ENCODE data around the gene GNB5. TPM values are rescaled to one million over a fixed set of nuclear protein-coding genes. Genes with fewer than 3 reads are reported as not detected.
"Not testable (repeated sequence)": the region's sequence is repeated elsewhere in the genome, so short reads cannot be mapped to it uniquely, and the experiment has no call there.

GNB5 gene
- total RNA-seq, 2 donors from 2014 or later, result 20.5 to 24.1 TPM

DNA sequence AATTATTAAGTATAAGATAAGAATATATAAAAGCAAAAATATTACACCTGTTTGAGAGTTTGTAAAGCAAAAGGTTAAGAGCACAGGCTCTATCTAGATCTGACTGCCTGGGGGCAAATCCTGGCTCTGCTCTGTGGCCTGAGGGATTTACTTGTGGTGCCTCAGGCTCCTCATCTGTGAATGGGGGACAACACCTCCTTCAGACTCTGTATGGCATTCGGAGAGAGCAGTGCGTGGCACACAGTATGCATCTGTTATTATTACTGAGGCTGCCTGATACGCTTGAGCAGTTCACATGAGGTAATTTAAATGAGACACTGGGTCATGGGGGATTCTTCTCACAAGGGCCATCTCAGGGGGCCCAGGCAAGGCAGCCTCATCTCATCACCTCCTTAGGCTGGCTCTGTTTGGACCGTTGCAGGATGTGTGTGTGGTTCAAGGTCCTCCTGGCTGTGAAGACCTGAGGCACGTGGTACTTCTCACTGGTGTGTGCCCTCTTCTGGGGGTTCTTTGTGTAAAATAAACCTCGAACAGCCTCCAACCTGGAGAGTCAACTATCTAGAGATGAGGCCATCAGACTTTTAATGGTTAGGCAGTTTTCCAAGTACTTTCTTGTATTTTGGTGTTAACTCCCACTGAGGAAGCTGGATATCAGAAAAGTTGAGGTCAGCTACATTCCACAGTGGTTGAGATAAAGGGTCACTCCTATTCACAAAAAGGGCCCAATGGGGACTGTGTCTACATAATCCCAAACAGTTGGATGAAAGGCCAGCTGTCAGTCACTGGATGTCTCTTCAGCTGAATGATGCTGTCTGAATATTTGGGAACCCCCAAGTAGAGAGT, 9.0 kb downstream of the GNB5 start:
- no peaks in the 10 kb centered on the region for H3K9me3 Mint-ChIP-seq
- DNase-seq (ENCODE audit: low spot score in 2 of 2) (no peak), ATAC-seq (no peak)
- no peaks in the 10 kb centered on the region for H3K36me3 Mint-ChIP-seq
- no peak overlapping the region for H3K27ac Mint-ChIP-seq

DNA sequence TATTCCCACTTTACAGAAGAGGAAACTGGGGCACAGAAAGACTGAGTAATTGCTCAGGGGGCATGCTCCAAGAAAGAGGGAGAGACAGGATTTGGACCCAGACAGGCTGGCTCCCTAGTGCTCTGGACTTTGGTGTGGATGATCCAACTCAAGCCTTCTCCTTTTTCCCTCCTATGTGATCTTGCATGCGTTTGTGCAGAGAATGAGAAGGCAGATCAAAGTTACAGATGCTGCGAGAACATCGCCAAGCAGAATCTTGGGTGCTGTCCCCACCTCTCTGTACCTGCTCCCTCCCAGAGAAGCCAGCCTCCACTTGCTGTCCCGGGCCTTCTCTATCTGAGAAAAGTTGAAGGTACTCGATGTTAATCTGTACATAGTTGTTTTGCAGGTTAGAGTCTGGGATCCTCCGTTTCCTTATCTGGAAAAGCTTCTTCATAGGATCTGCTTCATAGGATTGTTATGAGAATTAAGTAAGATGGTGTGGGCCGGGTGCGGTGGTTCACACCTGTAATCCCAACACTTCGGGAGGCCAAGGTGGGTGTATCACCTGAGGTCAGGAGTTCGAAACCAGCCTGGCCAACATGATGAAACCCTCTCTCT, 10.2 kb downstream of the GNB5 start:
- Mint-ChIP-seq H3K36me3 (no peaks in the 10 kb centered on the region), H3K9me3 (no peaks in the 10 kb centered on the region), H3K27ac (peak overlapping the region; percentile 25 to 87)
- DNase-seq (ENCODE audit: low spot score in 2 of 2) (no peak), ATAC-seq (no peak)

DNA sequence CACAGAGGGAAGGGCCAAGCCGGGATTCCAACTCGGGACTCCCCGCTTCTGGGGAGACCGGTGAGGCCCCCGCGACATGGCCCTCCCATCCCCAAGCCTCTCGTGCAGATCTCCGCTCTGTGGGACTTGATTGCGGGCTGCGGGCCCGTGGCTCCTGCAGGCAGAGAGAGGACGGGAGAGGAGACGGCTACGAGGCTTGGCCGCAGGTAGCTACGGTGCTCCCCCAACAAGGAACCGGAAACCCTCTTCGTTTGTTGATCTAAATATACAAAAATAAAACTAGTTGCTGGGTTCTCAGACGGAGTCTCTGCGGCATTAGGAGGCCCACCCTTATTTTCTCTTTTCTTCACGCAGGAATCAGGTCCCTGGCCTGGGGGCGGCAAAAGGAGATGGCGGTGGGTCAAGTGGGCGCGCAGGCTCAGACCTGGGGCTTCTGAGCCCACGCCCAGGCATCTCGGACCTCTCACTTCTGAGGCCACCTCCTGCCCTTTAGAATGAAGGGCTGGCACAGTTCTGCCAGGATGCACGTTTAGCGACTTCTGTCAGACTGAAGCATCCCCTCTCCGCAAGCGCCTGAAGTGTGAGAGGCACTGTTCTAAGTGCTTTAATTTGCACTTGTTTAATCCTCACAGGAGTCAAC, 10.9 kb downstream of the GNB5 start:
- H3K36me3 Mint-ChIP-seq, result no peaks in the 10 kb centered on the region
- H3K9me3 Mint-ChIP-seq, result no peaks in the 10 kb centered on the region
- ATAC-seq, result peak; percentile 9 to 39
- peak in 1 of 2 donors; percentile 36 for DNase-seq (ENCODE audit: low spot score in 2 of 2)
- peak overlapping the region; percentile 87 to 89 for H3K27ac Mint-ChIP-seq

DNA sequence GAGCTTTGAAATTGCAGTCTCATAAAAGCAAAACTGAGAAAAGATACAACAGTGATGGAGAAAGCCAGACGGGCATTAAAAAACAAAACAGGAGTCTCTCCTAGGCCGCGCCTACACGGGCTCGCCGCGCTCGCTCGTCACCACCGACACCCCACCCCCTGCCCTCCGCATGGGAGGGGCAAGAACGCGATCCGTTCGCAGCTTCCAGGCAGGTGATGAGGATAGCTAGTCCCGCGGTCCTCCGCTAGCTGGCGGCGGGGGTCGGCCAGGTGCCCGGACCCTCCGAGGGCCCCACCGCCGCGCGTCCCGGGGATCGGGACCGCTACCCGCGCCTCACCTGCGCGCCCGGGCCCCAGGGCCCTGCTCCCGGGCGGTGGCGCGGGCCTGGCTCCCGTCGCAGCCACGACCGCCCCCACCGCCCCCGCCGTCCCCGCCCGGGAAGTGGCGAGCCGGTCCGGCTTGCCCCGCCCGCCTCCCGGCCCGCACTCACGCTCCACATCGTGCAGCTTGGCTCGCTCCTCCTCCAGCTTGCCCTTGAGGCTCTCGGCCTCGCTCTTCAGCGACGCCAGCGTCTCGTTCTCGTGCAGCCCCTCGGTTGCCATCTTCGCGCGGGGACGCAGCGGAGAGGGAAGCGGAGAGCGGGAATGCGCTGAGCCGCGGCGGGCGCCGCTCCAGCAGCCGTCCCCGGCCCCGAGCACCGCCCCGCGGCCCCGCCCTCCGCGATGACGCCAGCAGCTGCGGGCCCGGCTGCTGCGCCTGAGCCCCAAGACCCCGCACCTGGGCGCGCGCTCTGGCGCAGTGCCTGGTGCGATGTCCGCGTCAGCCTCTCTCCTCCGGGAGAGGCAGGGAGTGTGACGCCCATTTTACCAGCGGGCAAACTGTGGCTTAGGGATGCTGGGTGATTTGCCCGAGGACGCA, 11.7 kb downstream of the GNB5 start:
- no peaks in the 10 kb centered on the region for H3K9me3 Mint-ChIP-seq
- peak overlapping the region; percentile 87 to 95 for H3K27ac Mint-ChIP-seq
- peak; percentile 87 to 90 for ATAC-seq
- DNase-seq (ENCODE audit: low spot score in 2 of 2), result peak; percentile 82 to 85
- H3K36me3 Mint-ChIP-seq, result no peaks in the 10 kb centered on the region

DNA sequence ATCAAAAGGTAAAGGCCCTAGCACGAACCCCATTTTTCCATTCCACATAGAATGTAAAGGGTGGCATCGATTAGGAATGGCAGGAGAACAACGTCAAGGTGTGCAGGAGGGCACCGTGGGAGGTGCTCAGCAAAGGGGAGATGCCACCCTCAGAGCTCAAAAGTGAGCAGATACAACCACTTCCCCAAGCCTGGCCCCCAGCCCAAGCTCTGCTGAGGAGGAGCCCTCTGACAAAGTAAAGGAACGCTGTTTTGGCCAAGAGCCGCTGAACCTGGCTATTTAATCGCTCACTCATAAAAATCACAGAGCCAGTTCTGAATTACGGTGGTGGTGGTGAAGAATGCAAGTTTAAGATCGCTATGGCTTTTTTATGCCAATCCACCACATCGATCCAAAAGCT, 12.4 kb downstream of the GNB5 start:
- no peaks in the 10 kb centered on the region for H3K36me3 Mint-ChIP-seq
- no peak for DNase-seq (ENCODE audit: low spot score in 2 of 2)
- ATAC-seq, result no peak
- peak overlapping the region; percentile 87 to 91 for H3K27ac Mint-ChIP-seq
- no peaks in the 10 kb centered on the region for H3K9me3 Mint-ChIP-seq

DNA sequence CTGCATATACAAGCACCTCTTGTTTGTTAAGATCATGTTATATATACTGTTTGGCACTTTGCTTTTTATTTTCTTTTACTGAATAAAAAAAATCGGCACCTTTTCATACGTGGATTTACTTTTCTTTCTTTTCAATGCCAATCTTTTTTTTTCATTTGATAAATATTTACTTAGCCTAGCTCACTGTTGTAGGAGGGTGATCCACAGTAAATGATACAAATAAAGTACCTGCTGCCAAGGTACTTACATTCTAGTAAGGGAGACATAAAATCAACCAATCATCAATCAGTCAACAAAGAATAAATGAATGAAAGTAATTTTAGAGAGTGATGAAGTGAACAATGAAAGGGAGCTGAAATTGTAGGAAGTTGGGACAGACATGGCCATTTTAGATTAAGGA, 18.3 kb downstream of the GNB5 start:
- Mint-ChIP-seq H3K9me3 (no peaks in the 10 kb centered on the region), H3K36me3 (no peaks in the 10 kb centered on the region), H3K27ac (no peak overlapping the region)
- ATAC-seq (no peak), DNase-seq (ENCODE audit: low spot score in 2 of 2) (no peak)

DNA sequence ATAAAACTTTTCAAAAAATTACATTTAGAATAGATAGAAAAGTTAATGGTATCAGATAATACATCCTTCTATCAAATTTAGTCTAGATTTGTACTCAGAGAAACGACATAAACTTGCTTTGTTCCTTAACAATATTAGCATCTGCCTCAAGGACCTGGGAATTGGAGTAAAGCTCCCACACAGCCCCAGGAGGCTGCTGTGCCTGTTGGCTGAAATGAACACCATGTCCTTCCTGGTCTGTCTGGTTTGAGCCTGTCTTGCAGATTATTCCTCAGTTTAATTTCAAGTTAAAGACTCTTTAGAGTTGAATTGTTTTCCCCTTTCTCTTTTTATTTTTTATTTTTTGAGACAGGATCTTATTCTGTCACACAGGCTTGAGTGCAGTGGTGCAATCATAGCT, 19.4 kb downstream of the GNB5 start:
- no peak overlapping the region for H3K27ac Mint-ChIP-seq
- DNase-seq (ENCODE audit: low spot score in 2 of 2), result no peak
- ATAC-seq, result no peak
- H3K36me3 Mint-ChIP-seq, result no peaks in the 10 kb centered on the region
- H3K9me3 Mint-ChIP-seq, result no peaks in the 10 kb centered on the region

DNA sequence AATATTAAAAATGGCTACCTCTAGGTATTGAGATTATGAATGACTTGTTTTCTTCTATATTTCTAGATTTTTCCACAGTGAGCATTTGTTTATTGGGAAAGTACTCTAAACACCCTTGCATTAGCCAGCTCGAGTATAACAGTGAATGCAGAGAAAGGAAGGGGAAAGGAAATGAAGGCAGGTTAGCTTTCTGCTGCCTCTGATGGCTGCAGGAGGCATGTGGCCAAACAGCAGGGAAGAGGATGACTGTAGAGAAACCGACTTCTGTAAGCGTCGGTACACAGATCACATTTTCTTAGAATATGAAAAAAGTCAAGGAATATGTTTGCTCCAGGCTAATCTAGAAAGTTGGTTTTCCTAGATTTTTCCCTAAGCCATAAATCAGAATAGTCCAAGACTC, 19.8 kb downstream of the GNB5 start:
- DNase-seq (ENCODE audit: low spot score in 2 of 2) (no peak), ATAC-seq (peak in 1 of 2 donors; percentile 51)
- Mint-ChIP-seq H3K36me3 (no peaks in the 10 kb centered on the region), H3K27ac (peak overlapping the region in 1 of 2 donors; percentile 45), H3K9me3 (no peaks in the 10 kb centered on the region)

DNA sequence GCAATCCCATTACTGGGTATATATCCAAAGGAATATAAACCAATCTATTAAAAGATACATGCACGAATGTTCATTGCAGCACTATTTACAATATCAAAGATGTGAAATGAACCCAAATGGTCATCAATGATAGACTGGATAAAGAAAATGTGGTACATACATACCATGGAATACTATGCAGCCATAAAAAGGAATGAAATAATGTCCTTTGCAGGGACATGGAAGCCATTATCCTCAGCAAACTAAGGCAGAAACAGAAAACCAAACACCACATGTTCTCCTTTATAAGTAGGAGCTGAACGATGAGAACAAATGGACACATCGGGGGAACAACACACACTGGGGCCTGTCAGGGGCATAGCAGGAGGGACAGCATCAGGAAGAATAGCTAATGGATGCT, 21.0 kb downstream of the GNB5 start:
- DNase-seq (ENCODE audit: low spot score in 2 of 2), result not testable (repeated sequence)

DNA sequence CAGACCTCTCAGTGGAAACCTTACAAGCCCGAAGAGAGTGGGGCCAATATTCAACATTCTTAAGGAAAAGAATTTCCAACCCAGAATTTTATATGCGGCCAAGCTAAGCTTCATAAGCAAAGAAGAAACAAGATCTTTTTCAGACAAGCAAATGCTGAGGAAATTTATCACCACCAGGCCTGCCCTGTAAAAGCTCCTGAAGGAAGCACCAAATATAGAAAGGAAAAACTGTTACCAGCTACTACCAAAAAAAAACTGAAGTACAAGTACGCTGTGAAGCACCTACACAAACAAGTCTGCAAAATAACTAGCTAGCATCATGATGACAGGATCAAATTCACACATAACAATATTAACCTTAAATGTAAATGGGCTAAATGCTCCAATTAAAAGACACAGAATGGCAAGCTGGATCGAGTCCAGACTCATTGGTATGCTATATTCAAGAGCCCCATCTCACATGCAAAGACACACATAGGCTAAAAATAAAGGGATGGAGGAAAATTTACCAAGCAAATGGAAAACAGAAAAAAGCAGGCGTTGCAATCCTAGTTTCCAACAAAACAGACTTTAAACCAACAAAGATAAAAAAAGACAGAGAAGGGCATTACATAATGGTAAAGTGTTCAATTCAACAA, 25.6 kb downstream of the GNB5 start:
- H3K27ac Mint-ChIP-seq; H3K36me3 Mint-ChIP-seq; DNase-seq (ENCODE audit: low spot score in 2 of 2); H3K9me3 Mint-ChIP-seq; ATAC-seq: not testable (repeated sequence)

More for the DNA sequence above, 21.0 kb downstream of the GNB5 start:
- not testable (repeated sequence) for H3K27ac Mint-ChIP-seq, H3K36me3 Mint-ChIP-seq, H3K9me3 Mint-ChIP-seq, ATAC-seq

DNA sequence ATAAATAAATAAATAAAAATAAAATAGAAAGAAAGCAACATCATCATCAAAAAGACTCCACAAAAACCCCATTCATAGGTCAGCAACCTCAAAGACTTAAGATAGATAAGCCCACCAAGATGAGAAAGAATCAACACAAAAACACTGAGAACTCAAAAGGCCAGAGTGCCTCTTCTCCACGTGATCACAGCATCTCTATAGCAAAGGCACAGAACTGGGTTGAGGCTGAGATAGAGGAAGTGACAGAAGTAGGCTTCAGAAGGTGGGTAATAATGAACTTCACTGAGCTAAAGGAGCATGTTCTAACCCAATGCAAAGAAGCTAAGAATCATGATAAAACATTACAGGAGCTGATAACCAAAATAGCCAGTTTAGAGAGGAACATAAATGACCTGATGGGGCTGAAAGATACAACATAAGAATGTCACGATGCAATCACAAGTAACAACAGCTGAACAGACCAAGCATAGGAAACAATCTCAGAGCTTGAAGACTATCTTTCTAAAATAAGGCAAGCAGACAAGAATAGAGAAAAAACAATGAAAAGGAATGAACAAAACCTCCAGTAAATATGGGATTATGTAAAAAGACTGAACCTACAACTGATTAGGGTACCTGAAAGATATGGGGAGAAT, 26.4 kb downstream of the GNB5 start:
- Mint-ChIP-seq H3K9me3 (no peaks in the 10 kb centered on the region), H3K27ac (no peak overlapping the region), H3K36me3 (no peaks in the 10 kb centered on the region)
- ATAC-seq (no peak), DNase-seq (ENCODE audit: low spot score in 2 of 2) (no peak)

DNA sequence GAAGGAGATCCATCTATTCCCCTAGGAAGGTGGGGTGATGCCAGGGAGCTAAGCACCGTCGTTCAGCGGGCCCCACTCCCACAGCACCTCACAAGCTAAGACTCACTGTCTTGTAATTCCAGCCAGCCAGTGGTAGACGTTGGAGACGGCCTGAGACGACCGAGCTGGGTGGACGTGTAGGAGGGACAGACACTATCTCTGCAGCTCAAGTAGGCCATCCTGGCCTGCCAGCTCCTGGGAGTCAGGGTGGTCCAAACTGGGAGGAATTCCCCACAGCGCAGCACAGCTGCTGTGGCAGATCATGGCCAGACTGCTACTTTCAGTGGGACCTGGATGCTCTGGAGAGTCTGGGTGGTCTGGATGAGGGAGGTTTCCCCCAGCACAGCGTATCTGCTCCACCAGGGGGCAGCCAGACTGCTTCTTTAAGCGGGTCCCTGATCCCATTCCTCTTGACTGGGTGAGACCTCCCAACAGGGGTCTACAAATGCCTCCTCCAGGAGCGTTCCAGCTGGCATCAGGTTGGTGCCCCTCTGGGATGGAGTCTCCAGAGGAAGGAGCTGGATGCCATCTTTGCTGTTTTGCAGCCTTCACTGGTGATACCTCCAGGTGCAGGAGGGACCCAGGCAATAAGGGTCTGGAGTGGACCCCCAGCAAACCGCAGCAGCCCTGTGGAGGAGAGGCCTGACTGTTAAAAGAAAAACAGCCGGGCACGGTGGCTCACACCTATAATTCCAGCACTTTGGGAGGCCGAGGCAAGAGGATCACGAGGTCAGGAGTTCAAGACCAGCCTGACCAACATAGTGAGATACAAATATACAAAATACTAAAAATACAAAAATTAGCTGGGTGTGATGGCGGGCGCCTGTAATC, 27.6 kb downstream of the GNB5 start:
- Mint-ChIP-seq H3K9me3 (no peaks in the 10 kb centered on the region), H3K36me3 (no peaks in the 10 kb centered on the region), H3K27ac (no peak overlapping the region)
- ATAC-seq, result no peak
- no peak for DNase-seq (ENCODE audit: low spot score in 2 of 2)

DNA sequence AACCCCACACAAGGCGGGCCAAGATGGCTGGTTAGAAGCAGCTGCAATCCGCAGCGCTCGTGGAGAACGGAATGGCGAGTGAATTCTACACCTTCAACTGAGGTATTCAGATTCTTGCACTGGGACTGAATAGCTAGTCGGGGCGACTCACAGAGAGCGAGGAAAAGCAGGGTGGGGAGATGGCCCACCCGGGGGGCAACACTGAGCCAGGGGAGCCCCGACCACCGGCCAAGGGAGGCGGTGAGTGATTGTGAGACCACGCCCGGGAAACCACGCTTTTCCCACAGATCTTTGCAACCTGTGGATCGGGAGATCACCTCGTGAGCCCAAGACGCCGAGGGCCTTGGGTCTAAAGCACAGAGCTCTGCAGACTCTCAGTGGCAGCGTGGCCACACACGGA, 28.3 kb downstream of the GNB5 start:
- Mint-ChIP-seq H3K9me3 (no peaks in the 10 kb centered on the region), H3K36me3 (no peaks in the 10 kb centered on the region), H3K27ac (no peak overlapping the region)
- no peak for DNase-seq (ENCODE audit: low spot score in 2 of 2)
- ATAC-seq, result no peak

DNA sequence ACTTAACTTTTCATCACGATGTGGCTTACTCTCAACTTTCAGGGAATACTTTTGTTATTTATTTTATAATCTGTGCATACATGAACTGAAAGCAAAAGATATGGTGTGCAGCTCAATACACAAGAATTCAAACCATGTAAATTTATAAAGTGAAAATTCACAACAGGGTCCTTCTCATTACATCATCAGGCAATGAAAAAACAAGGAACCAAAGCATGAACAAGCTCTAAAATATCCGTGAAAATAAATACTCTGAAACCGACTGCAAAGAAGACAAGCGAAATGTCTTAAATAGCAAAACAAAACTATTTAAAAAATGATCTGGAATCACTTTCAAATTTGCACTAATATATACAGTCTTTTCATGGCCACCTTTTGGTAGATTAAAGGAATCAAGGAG, 28.9 kb downstream of the GNB5 start:
- ATAC-seq (no peak), DNase-seq (ENCODE audit: low spot score in 2 of 2) (no peak)
- H3K9me3 Mint-ChIP-seq, result no peaks in the 10 kb centered on the region
- no peak overlapping the region for H3K27ac Mint-ChIP-seq
- H3K36me3 Mint-ChIP-seq, result no peaks in the 10 kb centered on the region

DNA sequence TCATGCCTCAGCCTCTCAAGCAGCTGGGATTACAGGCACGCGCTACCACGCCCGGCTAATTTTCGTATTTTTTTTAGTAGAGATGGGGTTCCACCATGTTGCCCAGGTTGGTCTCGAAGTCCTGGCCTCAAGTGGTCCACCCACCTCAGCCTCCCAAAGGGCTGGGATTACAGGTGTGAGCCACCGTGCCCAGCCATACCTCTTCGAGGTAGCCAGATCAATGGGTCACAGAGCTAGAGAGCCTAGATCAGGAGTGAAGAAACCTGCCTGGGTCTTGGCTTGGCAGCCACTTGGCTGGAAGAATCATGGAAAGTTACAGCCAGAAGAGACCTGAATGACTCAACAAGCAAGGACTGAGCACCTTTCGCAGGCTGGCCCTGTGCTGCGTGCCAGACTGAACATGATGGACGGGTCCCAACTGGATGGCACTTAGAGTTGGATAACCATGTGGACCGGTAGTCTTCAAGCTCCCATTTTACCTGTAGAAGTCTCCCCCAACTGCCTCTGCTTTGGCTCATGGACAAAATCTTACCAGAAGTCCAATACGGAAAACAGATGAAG, 29.7 kb downstream of the GNB5 start:
- ATAC-seq, result no peak
- DNase-seq (ENCODE audit: low spot score in 2 of 2), result no peak
- no peaks in the 10 kb centered on the region for H3K9me3 Mint-ChIP-seq
- no peak overlapping the region for H3K27ac Mint-ChIP-seq
- H3K36me3 Mint-ChIP-seq, result no peaks in the 10 kb centered on the region
